ENCODE measurements around the gene NHLRC4.

Gene NHLRC4

GRCh38 chr16:559411-560203, 7.2 kb upstream of the NHLRC4 start:
- H3K4me3 ChIP-seq: no peak overlapping the region
- peak; percentile 82 for TF ChIP-seq EZH2 (IDR thresholded peaks at IDR 0.05)
- TF ChIP-seq FOXP2 (optimal IDR thresholded peaks at IDR 0.05; ENCODE audit: control extremely low read depth, extremely low read length, insufficient read depth): no peak
- TF ChIP-seq POLR2AphosphoS5 (IDR thresholded peaks at IDR 0.05; ENCODE audit: borderline replicate concordance, low read depth, low read length): no peak

GRCh38 chr16:560204-560700, 6.6 kb upstream of the NHLRC4 start, which contains the start of gene PRR35:
Gene PRR35 (plus strand): TSS chr16:560394. CDS start chr16:563295, 2,901 bp downstream.
- no peak within 1 kb of the TSS for H3K4me3 ChIP-seq
- H3K36me3 ChIP-seq (ENCODE audit: insufficient read depth, low read length): no peaks in the 10 kb centered on the region
- DNase-seq (ENCODE audit: low read depth, low spot score): no peak
- H3K27ac ChIP-seq: no peak within 1 kb of the TSS
- TF ChIP-seq POLR2AphosphoS5 (IDR thresholded peaks at IDR 0.05; ENCODE audit: borderline replicate concordance, low read depth, low read length) (no peak), EZH2 (IDR thresholded peaks at IDR 0.05) (no peak), FOXP2 (optimal IDR thresholded peaks at IDR 0.05; ENCODE audit: control extremely low read depth, extremely low read length, insufficient read depth) (no peak)
- no peak within 1 kb of the TSS for H3K9ac ChIP-seq (ENCODE audit: insufficient read length)
- no peaks in the 10 kb centered on the region for H3K9me3 ChIP-seq (ENCODE audit: low read depth, low read length)

More at GRCh38 chr16:559411-560203, 7.2 kb upstream of the NHLRC4 start:
- Histone ChIP-seq H3K9me3 (ENCODE audit: low read depth, low read length) (no peaks in the 10 kb centered on the region), H3K9ac (ENCODE audit: insufficient read length) (no peak overlapping the region), H3K36me3 (ENCODE audit: insufficient read depth, low read length) (no peaks in the 10 kb centered on the region), H3K27ac (no peak overlapping the region)
- no peak for DNase-seq (ENCODE audit: low read depth, low spot score)

- Histone ChIP-seq H3K4me3 (no peak overlapping the region), H3K9me3 (ENCODE audit: low read depth, low read length) (no peaks in the 10 kb centered on the region), H3K36me3 (ENCODE audit: insufficient read depth, low read length) (no peaks in the 10 kb centered on the region), H3K27ac (no peak overlapping the region), H3K9ac (ENCODE audit: insufficient read length) (no peak overlapping the region)
- no peak for TF ChIP-seq POLR2AphosphoS5 (IDR thresholded peaks at IDR 0.05; ENCODE audit: borderline replicate concordance, low read depth, low read length)
- no peak for TF ChIP-seq FOXP2 (optimal IDR thresholded peaks at IDR 0.05; ENCODE audit: control extremely low read depth, extremely low read length, insufficient read depth)
- TF ChIP-seq EZH2 (IDR thresholded peaks at IDR 0.05): peak; percentile 66
- no peak for DNase-seq (ENCODE audit: low read depth, low spot score)
Measured at GRCh38 chr16:560701-561412, 5.9 kb upstream of the NHLRC4 start.

GRCh38 chr16:561413-561794, 5.4 kb upstream of the NHLRC4 start:
- TF ChIP-seq POLR2AphosphoS5 (IDR thresholded peaks at IDR 0.05; ENCODE audit: borderline replicate concordance, low read depth, low read length): no peak
- no peak for TF ChIP-seq EZH2 (IDR thresholded peaks at IDR 0.05)
- no peak for TF ChIP-seq FOXP2 (optimal IDR thresholded peaks at IDR 0.05; ENCODE audit: control extremely low read depth, extremely low read length, insufficient read depth)
- Histone ChIP-seq H3K27ac (no peak overlapping the region), H3K4me3 (no peak overlapping the region), H3K9ac (ENCODE audit: insufficient read length) (no peak overlapping the region), H3K9me3 (ENCODE audit: low read depth, low read length) (no peaks in the 10 kb centered on the region), H3K36me3 (ENCODE audit: insufficient read depth, low read length) (no peaks in the 10 kb centered on the region)
- no peak for DNase-seq (ENCODE audit: low read depth, low spot score)

- TF ChIP-seq FOXP2 (optimal IDR thresholded peaks at IDR 0.05; ENCODE audit: control extremely low read depth, extremely low read length, insufficient read depth): no peak
- no peak for TF ChIP-seq POLR2AphosphoS5 (IDR thresholded peaks at IDR 0.05; ENCODE audit: borderline replicate concordance, low read depth, low read length)
- no peak for TF ChIP-seq EZH2 (IDR thresholded peaks at IDR 0.05)
- no peak for DNase-seq (ENCODE audit: low read depth, low spot score)
- H3K9ac ChIP-seq (ENCODE audit: insufficient read length): no peak overlapping the region
Measured at GRCh38 chr16:561957-562938, 4.6 kb upstream of the NHLRC4 start.

GRCh38 chr16:563072-563644, 3.6 kb upstream of the NHLRC4 start:
- H3K9ac ChIP-seq (ENCODE audit: insufficient read length): no peak overlapping the region
- H3K27ac ChIP-seq: no peak overlapping the region
- TF ChIP-seq POLR2AphosphoS5 (IDR thresholded peaks at IDR 0.05; ENCODE audit: borderline replicate concordance, low read depth, low read length) (no peak), EZH2 (IDR thresholded peaks at IDR 0.05) (no peak), FOXP2 (optimal IDR thresholded peaks at IDR 0.05; ENCODE audit: control extremely low read depth, extremely low read length, insufficient read depth) (no peak)
- no peak overlapping the region for H3K4me3 ChIP-seq
- no peak for DNase-seq (ENCODE audit: low read depth, low spot score)
- no peaks in the 10 kb centered on the region for H3K9me3 ChIP-seq (ENCODE audit: low read depth, low read length)
- H3K36me3 ChIP-seq (ENCODE audit: insufficient read depth, low read length): no peaks in the 10 kb centered on the region

More at GRCh38 chr16:561957-562938, 4.6 kb upstream of the NHLRC4 start:
- Histone ChIP-seq H3K36me3 (ENCODE audit: insufficient read depth, low read length) (no peaks in the 10 kb centered on the region), H3K27ac (no peak overlapping the region), H3K9me3 (ENCODE audit: low read depth, low read length) (no peaks in the 10 kb centered on the region), H3K4me3 (no peak overlapping the region)

GRCh38 chr16:564690-565418, 2.0 kb upstream of the NHLRC4 start:
- no peak overlapping the region for H3K4me3 ChIP-seq
- no peak overlapping the region for H3K27ac ChIP-seq
- no peaks in the 10 kb centered on the region for H3K9me3 ChIP-seq (ENCODE audit: low read depth, low read length)
- H3K36me3 ChIP-seq (ENCODE audit: insufficient read depth, low read length): no peaks in the 10 kb centered on the region
- no peak for DNase-seq (ENCODE audit: low read depth, low spot score)
- TF ChIP-seq EZH2 (IDR thresholded peaks at IDR 0.05) (no peak), FOXP2 (optimal IDR thresholded peaks at IDR 0.05; ENCODE audit: control extremely low read depth, extremely low read length, insufficient read depth) (no peak), POLR2AphosphoS5 (IDR thresholded peaks at IDR 0.05; ENCODE audit: borderline replicate concordance, low read depth, low read length) (no peak)
- H3K9ac ChIP-seq (ENCODE audit: insufficient read length): no peak overlapping the region

All from SK-N-MC (cell line).